Gastrocnemius medialis (tissue), 4 donors: Measurements from ENCODE around the gene RAB34. TPM values are rescaled to one million over a fixed set of nuclear protein-coding genes. Genes with fewer than 3 reads are reported as not detected.

Source experiments
- ATAC-seq, 2 donors: fragments of 150-250 bp; one replicate each; pipeline ENCODE4 v1.9.1; 2016
- DNase-seq, 2 donors: peaks; one replicate each; pipeline ENCODE4 v3.0.0-alpha.2; 2019
- H3K27ac ChIP-seq, 4 donors: fragments of 200-600 bp; sonication (generic); 1 replicate in 1 of 4; 2 replicates in 3 of 4; pipeline ENCODE4 v1.5.1; 2016 to 2018; ENCODE audit warnings: mild to moderate bottlenecking in 2 of 4, moderate library complexity in 1 of 4
- H3K27me3 ChIP-seq, 3 donors: fragments of 200-600 bp; sonication (generic) in 2 of 3; 1 replicate in 1 of 3; 2 replicates in 2 of 3; pipeline versions ENCODE4 v1.5.1 to v1.6.0; 2016 to 2019; ENCODE audit warnings: mild to moderate bottlenecking in 1 of 3, moderate library complexity in 1 of 3
- H3K36me3 ChIP-seq, 2 donors: fragments of 200-600 bp; sonication (generic) in 1 of 2; one replicate each; pipeline ENCODE4 v1.5.1; 2017 to 2018
- H3K4me1 ChIP-seq, 2 donors: fragments of 200-600 bp; sonication (generic) in 1 of 2; one replicate each; pipeline ENCODE4 v1.5.1; 2016 to 2017; ENCODE audit warnings: mild to moderate bottlenecking in 2 of 2
- H3K4me3 ChIP-seq, 4 donors: fragments of 200-600 bp; sonication (generic) in 3 of 4; 1 replicate in 1 of 4; 2 replicates in 3 of 4; pipeline ENCODE4 v1.5.1; 2016 to 2019; ENCODE audit warnings: mild to moderate bottlenecking in 2 of 4
- H3K9me3 ChIP-seq, 3 donors: fragments of 200-600 bp; sonication (generic) in 2 of 3; 1 replicate in 1 of 3; 2 replicates in 2 of 3; pipeline ENCODE4 v1.5.1; 2016 to 2019
- POLR2A ChIP-seq, 2 donors: fragments of 450-650 bp; IDR thresholded peaks; one replicate each; pipeline ENCODE4 v1.6.1; 2017; ENCODE audit warnings: antibody characterized with exemption in 2 of 2, mild to moderate bottlenecking in 2 of 2, moderate library complexity in 2 of 2
- in situ Hi-C, 4 donors: fragments of 200-750 bp; cut with MboI; loops; one replicate each; pipeline versions ENCODE4 v1.15.0 to v1.8.0; 2017; ENCODE audit warnings: low sequenced_read_pairs in 4 of 4
- intact Hi-C: fragments of 100-400 bp; cut with DNase I; formaldehyde crosslinking; loops from one replicate; pipeline ENCODE4 v1.15.1; 2023; ENCODE audit warnings: low total_unique reads
- total RNA-seq, 4 donors: library from RNA; depleted of rRNA; stranded (reverse); fragments of >200 nt; gene quantifications; one replicate each; pipeline versions ENCODE4 v1.1.0 to v1.2.3, GENCODE V29; 2016
- TF ChIP-seq, protein P1 (sequence below), 5 experiments: fragments of 450-650 bp in 3 of 5; fragments of 200-600 bp in 2 of 5; sonication (generic) in 2 of 5; IDR thresholded peaks in 4 of 5; conservative IDR thresholded peaks in 1 of 5; 1 replicate in 4 of 5; 2 replicates in 1 of 5; pipeline ENCODE4 v1.5.1; 2016 to 2019; ENCODE audit warnings: antibody characterized with exemption in 5 of 5, mild to moderate bottlenecking in 3 of 5, moderate library complexity in 3 of 5

RAB34 gene
- total RNA-seq, 4 donors from 2014 or later: 14.9 to 53.3 (median 32.7) TPM

DNA sequence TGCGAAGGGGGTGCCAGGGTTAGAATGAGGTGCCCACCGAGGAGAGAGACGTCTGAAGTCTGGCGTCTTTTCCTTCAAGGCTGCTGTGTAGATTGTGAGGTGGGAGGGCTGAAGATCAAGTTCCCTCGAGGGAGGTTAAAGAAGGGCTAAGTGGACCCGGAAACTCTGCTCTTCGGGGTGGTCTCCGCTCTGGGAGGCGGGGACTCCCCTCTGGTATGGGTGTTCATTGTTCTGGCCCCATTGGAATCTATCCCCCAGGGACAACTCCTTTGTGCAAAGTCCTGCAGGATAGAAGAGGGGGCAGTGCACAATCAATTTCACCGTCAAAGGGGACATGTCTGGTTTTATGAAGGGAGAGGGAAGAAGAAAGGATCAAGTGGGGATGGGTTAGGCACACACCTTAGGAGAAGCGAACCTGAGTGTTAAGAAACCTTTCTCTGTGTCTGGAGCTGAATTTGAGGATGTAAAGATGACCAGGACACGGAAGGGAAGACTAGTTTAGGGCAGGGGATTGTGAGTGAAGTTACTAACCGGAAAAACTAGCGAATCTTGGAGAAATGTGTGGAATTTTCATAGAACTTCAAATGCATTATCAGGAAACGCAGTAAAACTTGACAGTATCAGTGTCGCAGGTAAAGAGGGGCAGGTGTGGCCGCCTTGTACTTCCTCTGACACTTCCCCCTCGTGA is 809 bp upstream of the RAB34 start:
- no peak for DNase-seq
- no peak for ATAC-seq
- Histone ChIP-seq H3K4me1 (peaks cover 31 to 33% of the 10 kb centered on the region in 2 donors), H3K27ac (peak overlapping the region; percentile 86 to 90 (median 88)), H3K4me3 (peak overlapping the region; percentile 48 to 98 (median 88)), H3K36me3 (peaks cover 3 to 28% of the 10 kb centered on the region in 2 donors), H3K27me3 (peaks cover 2 to 17% (median 11%) of the 10 kb centered on the region in 3 donors), H3K9me3 (no peaks in the 10 kb centered on the region)
- no peak for TF ChIP-seq POLR2A (IDR thresholded peaks at IDR 0.05)
- TF ChIP-seq, protein P1, sequence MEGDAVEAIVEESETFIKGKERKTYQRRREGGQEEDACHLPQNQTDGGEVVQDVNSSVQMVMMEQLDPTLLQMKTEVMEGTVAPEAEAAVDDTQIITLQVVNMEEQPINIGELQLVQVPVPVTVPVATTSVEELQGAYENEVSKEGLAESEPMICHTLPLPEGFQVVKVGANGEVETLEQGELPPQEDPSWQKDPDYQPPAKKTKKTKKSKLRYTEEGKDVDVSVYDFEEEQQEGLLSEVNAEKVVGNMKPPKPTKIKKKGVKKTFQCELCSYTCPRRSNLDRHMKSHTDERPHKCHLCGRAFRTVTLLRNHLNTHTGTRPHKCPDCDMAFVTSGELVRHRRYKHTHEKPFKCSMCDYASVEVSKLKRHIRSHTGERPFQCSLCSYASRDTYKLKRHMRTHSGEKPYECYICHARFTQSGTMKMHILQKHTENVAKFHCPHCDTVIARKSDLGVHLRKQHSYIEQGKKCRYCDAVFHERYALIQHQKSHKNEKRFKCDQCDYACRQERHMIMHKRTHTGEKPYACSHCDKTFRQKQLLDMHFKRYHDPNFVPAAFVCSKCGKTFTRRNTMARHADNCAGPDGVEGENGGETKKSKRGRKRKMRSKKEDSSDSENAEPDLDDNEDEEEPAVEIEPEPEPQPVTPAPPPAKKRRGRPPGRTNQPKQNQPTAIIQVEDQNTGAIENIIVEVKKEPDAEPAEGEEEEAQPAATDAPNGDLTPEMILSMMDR (IDR thresholded peaks at IDR 0.05 in 4 of 5, conservative IDR thresholded peaks at IDR 0.05 in 1 of 5): no peak
- in situ Hi-C loops: no loop called here
- intact Hi-C loops: loop anchor here (2.0 kb wide), 1 partner anchor 74 kb away; the partner anchor contains the start of gene BLTP2

DNA sequence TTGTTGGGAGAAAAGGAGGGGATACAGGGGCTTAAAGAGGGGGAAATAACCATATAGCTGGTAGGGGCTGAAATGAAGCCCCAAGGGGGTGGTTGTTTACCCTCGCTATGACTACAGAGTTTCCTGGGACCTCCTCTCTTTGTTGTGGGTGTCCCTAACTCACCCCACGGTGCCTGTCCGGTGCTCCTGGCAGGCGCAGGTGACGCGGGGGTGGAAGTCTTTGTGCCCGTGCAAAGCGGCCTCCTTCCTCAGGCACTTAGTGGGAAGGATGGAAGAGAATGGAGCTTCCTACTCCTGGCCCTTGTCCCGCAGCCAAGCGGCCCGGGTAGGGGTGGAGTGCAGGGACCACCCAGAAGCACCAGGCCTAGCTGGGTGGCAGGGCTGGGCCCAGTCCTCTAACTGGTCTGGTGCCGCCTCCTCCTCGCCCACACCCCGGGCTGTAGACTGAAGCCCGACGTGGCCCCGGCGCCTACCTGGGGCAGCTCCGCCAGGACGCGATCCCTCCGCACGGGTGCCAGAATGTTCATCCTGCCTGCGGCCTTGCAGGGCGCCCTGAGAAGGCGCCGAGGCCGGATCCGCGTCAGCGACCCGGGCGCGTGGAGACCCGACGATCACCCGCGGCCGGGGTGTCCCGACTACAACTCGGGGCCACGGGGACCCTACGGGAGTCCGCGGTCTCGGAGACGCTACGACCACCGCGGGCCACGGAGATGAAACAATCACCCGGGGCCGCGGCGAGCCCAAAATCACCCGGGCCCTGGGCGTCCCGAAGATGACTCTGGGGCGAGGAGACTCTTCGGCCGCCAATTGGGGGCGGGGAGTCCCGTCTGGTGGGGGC is 709 bp downstream of the RAB34 start:
- no peak for ATAC-seq
- Histone ChIP-seq H3K4me3 (peak overlapping the region; percentile 48 to 64 (median 59)), H3K9me3 (no peaks in the 10 kb centered on the region), H3K27ac (peak overlapping the region; percentile 86 to 90 (median 88)), H3K4me1 (peaks cover 23 to 24% of the 10 kb centered on the region in 2 donors), H3K36me3 (peaks cover 0 to 13% of the 10 kb centered on the region in 2 donors), H3K27me3 (peaks cover 2 to 17% (median 11%) of the 10 kb centered on the region in 3 donors)
- no peak for DNase-seq
- intact Hi-C loops (no loop called here), in situ Hi-C loops (no loop called here)
- TF ChIP-seq, protein P1 (IDR thresholded peaks at IDR 0.05 in 4 of 5, conservative IDR thresholded peaks at IDR 0.05 in 1 of 5): no peak
- no peak for TF ChIP-seq POLR2A (IDR thresholded peaks at IDR 0.05)

DNA sequence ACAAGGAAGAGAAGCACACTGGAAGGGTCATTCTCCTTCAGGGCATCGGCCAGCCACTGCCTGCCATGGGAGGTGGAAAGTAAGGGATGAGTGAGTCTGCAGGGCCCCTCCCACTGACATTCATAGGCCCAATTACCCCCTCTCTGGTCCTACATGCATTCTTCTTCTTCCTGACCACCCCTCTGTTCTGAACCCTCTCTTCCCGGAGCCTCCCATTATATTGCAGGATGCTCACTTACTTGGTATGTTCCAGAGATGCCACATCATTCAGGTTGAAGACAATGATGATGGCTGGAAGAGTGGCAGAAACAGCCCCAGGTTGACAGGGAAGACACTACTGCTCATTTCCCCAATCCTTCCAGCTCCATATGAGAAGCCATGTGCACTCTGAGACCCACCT is 2.5 kb downstream of the RAB34 start:
- peaks cover 8 to 13% of the 10 kb centered on the region in 2 donors for H3K4me1 ChIP-seq
- no peak for ATAC-seq
- in situ Hi-C loops: no loop called here
- no peak for TF ChIP-seq POLR2A (IDR thresholded peaks at IDR 0.05)
- TF ChIP-seq, protein P1 (IDR thresholded peaks at IDR 0.05 in 4 of 5, conservative IDR thresholded peaks at IDR 0.05 in 1 of 5): no peak
- intact Hi-C loops: no loop called here
- H3K36me3 ChIP-seq: no peaks in the 10 kb centered on the region
- H3K9me3 ChIP-seq: no peaks in the 10 kb centered on the region
- no peak for DNase-seq
- H3K27ac ChIP-seq: no peak overlapping the region
- H3K4me3 ChIP-seq: no peak overlapping the region
- peaks cover 2 to 17% (median 11%) of the 10 kb centered on the region in 3 donors for H3K27me3 ChIP-seq

DNA sequence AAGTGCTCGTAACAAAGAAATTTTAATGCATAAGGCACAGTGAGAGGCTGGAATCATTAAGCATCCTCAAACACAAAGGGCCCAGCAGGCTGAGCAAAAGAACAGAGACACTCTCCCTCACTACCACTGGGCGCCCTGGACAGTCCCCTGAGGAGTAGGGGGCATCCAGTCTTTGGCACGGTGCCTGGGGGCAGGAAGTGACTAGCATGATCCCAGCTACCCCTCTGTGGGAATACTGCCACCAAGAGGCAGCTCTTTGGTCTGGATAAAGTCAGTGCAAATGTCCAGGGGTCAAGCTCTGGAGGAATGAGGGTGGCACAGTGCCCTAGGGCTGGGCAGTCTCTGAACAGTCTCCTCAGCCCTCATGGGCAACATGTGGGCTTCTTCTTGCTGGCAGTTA is 3.4 kb downstream of the RAB34 start:
- Histone ChIP-seq H3K4me3 (no peak overlapping the region), H3K4me1 (peaks cover 8 to 13% of the 10 kb centered on the region in 2 donors), H3K27ac (no peak overlapping the region), H3K9me3 (no peaks in the 10 kb centered on the region), H3K36me3 (no peaks in the 10 kb centered on the region), H3K27me3 (peaks cover 2 to 17% (median 11%) of the 10 kb centered on the region in 3 donors)
- in situ Hi-C loops (no loop called here), intact Hi-C loops (no loop called here)
- TF ChIP-seq POLR2A (IDR thresholded peaks at IDR 0.05): no peak
- TF ChIP-seq, protein P1 (IDR thresholded peaks at IDR 0.05 in 4 of 5, conservative IDR thresholded peaks at IDR 0.05 in 1 of 5): no peak
- DNase-seq: no peak
- ATAC-seq: no peak
